ENCODE measurements around the gene VOPP1.
"Not testable (repeated sequence)": the region's sequence is repeated elsewhere in the genome, so short reads cannot be mapped to it uniquely, and the experiment has no call there.

Gene VOPP1

GRCh38 chr7:55572378-55573233 lies at the start of gene VOPP1:
Gene VOPP1, minus strand, starts transcription at chr7:55572502. Its CDS starts 178 bp downstream, at chr7:55572324.
- peak within 1 kb of the TSS; percentile 80 to 86 for H3K4me3 ChIP-seq (replicated peaks in 1 of 2; ENCODE audit: low read depth in 2 of 2, low read length in 2 of 2)
- TF ChIP-seq CTCF (IDR thresholded peaks at IDR 0.05; ENCODE audit: low read depth, low read length), result no peak
- peak; percentile 54 to 73 for DNase-seq (ENCODE audit: low read depth in 2 of 2)

- no peak for DNase-seq (ENCODE audit: low read depth in 2 of 2)
- TF ChIP-seq CTCF (IDR thresholded peaks at IDR 0.05; ENCODE audit: low read depth, low read length), result no peak
Measured at GRCh38 chr7:55618913-55619312, 46.6 kb upstream of the VOPP1 start.

GRCh38 chr7:55614365-55615064 lies 42.2 kb upstream of the VOPP1 start:
- not testable (repeated sequence) for DNase-seq (ENCODE audit: low read depth in 2 of 2); H3K4me3 ChIP-seq (replicated peaks in 1 of 2; ENCODE audit: low read depth in 2 of 2, low read length in 2 of 2)

More at GRCh38 chr7:55618913-55619312, 46.6 kb upstream of the VOPP1 start:
- no peak overlapping the region for H3K4me3 ChIP-seq (replicated peaks in 1 of 2; ENCODE audit: low read depth in 2 of 2, low read length in 2 of 2)

GRCh38 chr7:55609726-55610125 lies 37.4 kb upstream of the VOPP1 start:
- not testable (repeated sequence) for DNase-seq (ENCODE audit: low read depth in 2 of 2); H3K4me3 ChIP-seq (replicated peaks in 1 of 2; ENCODE audit: low read depth in 2 of 2, low read length in 2 of 2)

GRCh38 chr7:55605661-55606060 lies 33.4 kb upstream of the VOPP1 start:
- DNase-seq (ENCODE audit: low read depth in 2 of 2), result not testable (repeated sequence)

GRCh38 chr7:55597944-55598499 lies 25.7 kb upstream of the VOPP1 start:
- H3K4me3 ChIP-seq (replicated peaks in 1 of 2; ENCODE audit: low read depth in 2 of 2, low read length in 2 of 2), result not testable (repeated sequence)
- DNase-seq (ENCODE audit: low read depth in 2 of 2), result peak; percentile 46 to 55
- TF ChIP-seq CTCF (IDR thresholded peaks at IDR 0.05; ENCODE audit: low read depth, low read length), result peak; percentile 48

More at GRCh38 chr7:55605661-55606060, 33.4 kb upstream of the VOPP1 start:
- not testable (repeated sequence) for H3K4me3 ChIP-seq (replicated peaks in 1 of 2; ENCODE audit: low read depth in 2 of 2, low read length in 2 of 2)

- not testable (repeated sequence) for DNase-seq (ENCODE audit: low read depth in 2 of 2); H3K4me3 ChIP-seq (replicated peaks in 1 of 2; ENCODE audit: low read depth in 2 of 2, low read length in 2 of 2)
Measured at GRCh38 chr7:55597214-55597739, 25.0 kb upstream of the VOPP1 start.

GRCh38 chr7:55595511-55595910 lies 23.2 kb upstream of the VOPP1 start:
- H3K4me3 ChIP-seq (replicated peaks in 1 of 2; ENCODE audit: low read depth in 2 of 2, low read length in 2 of 2), result no peak overlapping the region
- no peak for TF ChIP-seq CTCF (IDR thresholded peaks at IDR 0.05; ENCODE audit: low read depth, low read length)
- no peak for DNase-seq (ENCODE audit: low read depth in 2 of 2)

All from cardiac fibroblast (primary cell).